NCI-H82 (cell line): ENCODE measurements around the gene RUFY4.

Source experiments
- DNase-seq: peaks from one replicate; lab custom pipeline; 2025; lab: John Stamatoyannopoulos, UW

Gene RUFY4

GRCh38 chr2:218063896-218064295 is 5.2 kb upstream of the RUFY4 start:
- DNase-seq = no peak

- DNase-seq = no peak
These were observed 3.6 kb upstream of the RUFY4 start for GRCh38 chr2:218065239-218066006.

GRCh38 chr2:218066926-218067515 is 2.0 kb upstream of the RUFY4 start:
- DNase-seq = no peak

GRCh38 chr2:218067523-218067922 is 1.5 kb upstream of the RUFY4 start:
- DNase-seq = no peak

GRCh38 chr2:218069606-218070300 is 700 bp downstream of the RUFY4 start:
- DNase-seq = no peak

GRCh38 chr2:218070587-218070986 is 1.5 kb downstream of the RUFY4 start:
- DNase-seq = no peak

GRCh38 chr2:218071218-218071937 is 2.3 kb downstream of the RUFY4 start:
- no peak for DNase-seq

- DNase-seq = no peak
These were observed 2.9 kb downstream of the RUFY4 start for GRCh38 chr2:218072002-218072401.

- DNase-seq = no peak
These were observed 3.5 kb downstream of the RUFY4 start for GRCh38 chr2:218072478-218073024.

GRCh38 chr2:218073185-218073584 is 4.1 kb downstream of the RUFY4 start:
- DNase-seq = no peak

- peak; percentile 69 for DNase-seq
These were observed 5.0 kb downstream of the RUFY4 start for GRCh38 chr2:218074031-218074430.

GRCh38 chr2:218075975-218076811 is 7.1 kb downstream of the RUFY4 start:
- peak; percentile 13 for DNase-seq

- DNase-seq = no peak
These were observed 8.6 kb downstream of the RUFY4 start for GRCh38 chr2:218077464-218078216.

- no peak for DNase-seq
These were observed 11.2 kb downstream of the RUFY4 start for GRCh38 chr2:218079943-218080913.

- no peak for DNase-seq
These were observed 12.0 kb downstream of the RUFY4 start for GRCh38 chr2:218081063-218081462.

GRCh38 chr2:218081695-218082094 is 12.6 kb downstream of the RUFY4 start:
- no peak for DNase-seq

- peak; percentile 15 for DNase-seq
These were observed 13.7 kb downstream of the RUFY4 start for GRCh38 chr2:218082586-218083351.

- DNase-seq = no peak
These were observed 14.3 kb downstream of the RUFY4 start for GRCh38 chr2:218083352-218083676.

GRCh38 chr2:218086478-218086877 is 17.4 kb downstream of the RUFY4 start:
- DNase-seq = no peak
